Neuronal stem cell (in vitro differentiated cells): ENCODE results near the gene IL6ST.

Experiments
- DNase-seq: peaks from one replicate; pipeline ENCODE4 v3.0.0-alpha.2; 2013; ENCODE audit warnings: low spot score
- H2AFZ ChIP-seq: one replicate; pipeline ENCODE4 v1.6.1; 2013; ENCODE audit warnings: mild to moderate bottlenecking, low read length, inconsistent platforms
- H2AK5ac ChIP-seq: 2 replicates; pipeline ENCODE4 v1.6.1; 2013; ENCODE audit warnings: low read depth, mild to moderate bottlenecking, inconsistent platforms, low read length, moderate library complexity, mixed read lengths
- H2BK120ac ChIP-seq: 2 replicates; pipeline ENCODE4 v1.6.1; 2013; ENCODE audit warnings: low read depth, mild to moderate bottlenecking, inconsistent platforms, low read length, moderate library complexity, mixed read lengths
- H2BK12ac ChIP-seq: one replicate; pipeline ENCODE4 v1.6.1; 2013; ENCODE audit warnings: low read length, inconsistent platforms
- H2BK15ac ChIP-seq: 2 replicates; pipeline ENCODE4 v1.6.1; 2013; ENCODE audit warnings: mild to moderate bottlenecking, low read length, inconsistent platforms, mixed read lengths
- H2BK5ac ChIP-seq: one replicate; pipeline ENCODE4 v1.6.1; 2013; ENCODE audit warnings: inconsistent platforms, mild to moderate bottlenecking, low read length, moderate library complexity
- H3K14ac ChIP-seq: one replicate; pipeline ENCODE4 v1.6.1; 2013; ENCODE audit warnings: low read length, inconsistent platforms
- H3K18ac ChIP-seq: 2 replicates; pipeline ENCODE4 v1.6.1; 2013; ENCODE audit warnings: low read length, inconsistent platforms
- H3K23ac ChIP-seq: 2 replicates; pipeline ENCODE4 v1.6.1; 2013; ENCODE audit warnings: low read depth, mild to moderate bottlenecking, mixed read lengths, low read length, inconsistent platforms; ENCODE audit not compliant: poor library complexity
- H3K27ac ChIP-seq: replicated peaks from 3 replicates; pipeline ENCODE4 v1.5.1; 2013; ENCODE audit warnings: low read length, inconsistent platforms
- H3K27me3 ChIP-seq, 3 experiments: 2 replicates each; pipeline ENCODE4 v1.6.1; 2013; ENCODE audit warnings: low read length in 3 of 3, mild to moderate bottlenecking in 2 of 3, inconsistent platforms in 1 of 3, low read depth in 1 of 3, mixed read lengths in 1 of 3, moderate library complexity in 1 of 3; ENCODE audit not compliant: control insufficient read depth in 3 of 3, insufficient read depth in 3 of 3
- H3K36me3 ChIP-seq, 2 donors: replicated peaks in 1 of 2; 2 replicates each; pipeline ENCODE4 v1.6.1; 2013; ENCODE audit warnings: low read length in 2 of 2; ENCODE audit not compliant: control insufficient read depth in 2 of 2, insufficient read depth in 2 of 2
- H3K4ac ChIP-seq: 2 replicates; pipeline ENCODE4 v1.6.1; 2013; ENCODE audit warnings: inconsistent platforms, mild to moderate bottlenecking, low read length, moderate library complexity
- H3K4me1 ChIP-seq, 2 donors: 1 replicate in 1 of 2; 2 replicates in 1 of 2; pipeline ENCODE4 v1.6.1; 2013; ENCODE audit warnings: low read length in 2 of 2, low read depth in 1 of 2; ENCODE audit not compliant: control insufficient read depth in 2 of 2, insufficient read depth in 1 of 2
- H3K4me2 ChIP-seq: one replicate; pipeline ENCODE4 v1.6.1; 2013; ENCODE audit warnings: mild to moderate bottlenecking, low read length, inconsistent platforms; ENCODE audit not compliant: insufficient read depth, poor library complexity, severe bottlenecking
- H3K4me3 ChIP-seq, 2 donors: 2 replicates each; pipeline ENCODE4 v1.5.1; 2013; ENCODE audit warnings: low read length in 2 of 2, mild to moderate bottlenecking in 2 of 2, inconsistent platforms in 1 of 2, moderate library complexity in 1 of 2
- H3K79me1 ChIP-seq: one replicate; pipeline ENCODE4 v1.6.1; 2013; ENCODE audit warnings: low read depth, mild to moderate bottlenecking, inconsistent platforms, low read length, moderate library complexity
- H3K9ac ChIP-seq: one replicate; pipeline ENCODE4 v1.6.1; 2013; ENCODE audit warnings: mild to moderate bottlenecking, low read depth, low read length, inconsistent platforms; ENCODE audit not compliant: poor library complexity
- H3K9me3 ChIP-seq, 2 donors: replicated peaks in 1 of 2; 2 replicates each; pipeline versions ENCODE3 to v1.6.1; 2013; ENCODE audit warnings: low read length in 2 of 2, mild to moderate bottlenecking in 2 of 2, inconsistent platforms in 1 of 2, low read depth in 1 of 2, mixed read lengths in 1 of 2, moderate library complexity in 1 of 2; ENCODE audit not compliant: control insufficient read depth in 2 of 2, insufficient read depth in 1 of 2
- H4K8ac ChIP-seq: one replicate; pipeline ENCODE4 v1.6.1; 2013; ENCODE audit warnings: low read depth, mild to moderate bottlenecking, inconsistent platforms, low read length, moderate library complexity
- H4K91ac ChIP-seq: one replicate; pipeline ENCODE4 v1.6.1; 2013; ENCODE audit warnings: low read length, low read depth, mild to moderate bottlenecking, inconsistent platforms; ENCODE audit not compliant: poor library complexity
- WGBS, 2 donors: extraction: QIAGEN DNeasy Blood & Tissue Kit; methylation state at CpG; one replicate each; pipeline ENCODE4 v1.1.7; 2013; ENCODE audit warnings: missing lambda C conversion rate in 2 of 2, mixed read lengths in 1 of 2; ENCODE audit not compliant: insufficient read length in 2 of 2, insufficient replicate concordance in 1 of 2; ENCODE audit errors: extremely low coverage in 2 of 2; 5-methylcytosine and 5-hydroxymethylcytosine counted together

IL6ST gene

DNA sequence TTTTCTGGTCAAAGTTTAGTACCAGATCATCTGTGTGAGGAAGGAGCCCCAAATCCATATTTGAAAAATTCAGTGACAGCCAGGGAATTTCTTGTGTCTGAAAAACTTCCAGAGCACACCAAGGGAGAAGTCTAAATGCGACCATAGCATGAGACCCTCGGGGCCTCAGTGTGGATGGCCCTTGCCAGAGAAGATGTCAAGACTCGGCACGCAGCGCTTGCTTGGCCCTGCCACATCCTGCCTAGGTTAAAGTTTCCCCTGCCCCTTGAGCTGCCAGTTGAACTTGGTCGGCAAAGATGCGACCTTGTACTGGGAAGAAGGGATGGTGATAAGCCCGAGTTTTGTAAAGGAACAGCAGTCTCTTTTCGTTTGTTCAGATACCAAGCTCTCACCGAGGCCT is 77.8 kb downstream of the IL6ST start:
- Histone ChIP-seq H2BK5ac (no peak overlapping the region), H3K4me2 (no peak overlapping the region), H2BK12ac (no peak overlapping the region), H3K27ac (no peak overlapping the region), H3K9me3 (no peaks in the 10 kb centered on the region), H3K4me1 (peaks cover 6 to 9% of the 10 kb centered on the region in 2 donors), H3K23ac (no peak overlapping the region), H3K18ac (no peak overlapping the region), H3K9ac (no peak overlapping the region), H2BK120ac (no peak overlapping the region), H3K4me3 (no peak overlapping the region), H3K27me3 (peaks cover 0 to 7% (median 0%) of the 10 kb centered on the region in 3 experiments), H4K8ac (no peak overlapping the region), H2AK5ac (no peak overlapping the region), H2AFZ (no peak overlapping the region), H3K79me1 (no peaks in the 10 kb centered on the region), H3K14ac (no peak overlapping the region), H4K91ac (no peak overlapping the region), H3K4ac (no peak overlapping the region), H3K36me3 (no peaks in the 10 kb centered on the region), H2BK15ac (no peak overlapping the region)
- no peak for DNase-seq
- no CpG with 5 or more reads among the region's 10 CpGs for WGBS, 2 donors

GRCh38 chr5:55915783-55916182 is 79.0 kb downstream of the IL6ST start:
- no peaks in the 10 kb centered on the region for H3K79me1 ChIP-seq
- no peak overlapping the region for H2BK15ac ChIP-seq
- H2BK120ac ChIP-seq = no peak overlapping the region
- H3K23ac ChIP-seq = no peak overlapping the region
- no peak overlapping the region for H4K8ac ChIP-seq
- H3K4ac ChIP-seq = no peak overlapping the region
- peaks cover 0 to 7% (median 0%) of the 10 kb centered on the region in 3 experiments for H3K27me3 ChIP-seq
- no peak overlapping the region for H3K14ac ChIP-seq
- no peak overlapping the region for H2BK5ac ChIP-seq
- no peak overlapping the region for H2AFZ ChIP-seq
- no peak overlapping the region for H3K9ac ChIP-seq
- no peak overlapping the region for H3K18ac ChIP-seq
- no CpG with 5 or more reads among the region's 3 CpGs for WGBS, 2 donors
- no peak overlapping the region for H2AK5ac ChIP-seq
- no peak overlapping the region for H3K4me2 ChIP-seq
- no peak for DNase-seq
- no peak overlapping the region for H4K91ac ChIP-seq
- no peaks in the 10 kb centered on the region for H3K36me3 ChIP-seq
- no peak overlapping the region for H2BK12ac ChIP-seq
- H3K4me3 ChIP-seq = no peak overlapping the region
- H3K4me1 ChIP-seq = peaks cover 6 to 9% of the 10 kb centered on the region in 2 donors
- H3K27ac ChIP-seq = no peak overlapping the region
- no peaks in the 10 kb centered on the region for H3K9me3 ChIP-seq

DNA sequence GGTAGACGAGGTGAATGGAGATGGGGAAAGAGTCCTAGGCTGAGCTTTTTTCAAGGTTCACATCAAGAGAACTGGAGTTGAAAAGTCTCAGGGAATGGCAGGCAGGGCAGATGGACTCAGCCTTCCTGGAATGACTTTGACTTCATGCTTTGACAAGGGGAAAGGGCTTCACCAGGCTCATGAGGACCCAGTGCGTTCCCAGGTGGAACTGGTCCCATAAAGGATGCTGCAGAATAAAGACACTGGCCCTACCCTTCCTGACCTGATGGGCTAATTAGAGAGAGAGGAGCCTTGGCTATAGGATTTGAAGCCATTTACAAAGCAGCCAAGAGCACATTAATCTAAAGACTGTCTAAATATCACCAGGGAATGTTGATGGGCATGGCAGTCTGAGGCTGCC is 79.8 kb downstream of the IL6ST start:
- no peak overlapping the region for H3K14ac ChIP-seq
- H3K4me2 ChIP-seq = no peak overlapping the region
- H3K18ac ChIP-seq = no peak overlapping the region
- H2AK5ac ChIP-seq = no peak overlapping the region
- no CpG with 5 or more reads among the region's 2 CpGs for WGBS, 2 donors
- DNase-seq = no peak
- H4K8ac ChIP-seq = no peak overlapping the region
- no peak overlapping the region for H2BK5ac ChIP-seq
- H3K4me3 ChIP-seq = no peak overlapping the region
- H2AFZ ChIP-seq = no peak overlapping the region
- peaks cover 0 to 7% (median 3%) of the 10 kb centered on the region in 3 experiments for H3K27me3 ChIP-seq
- H3K27ac ChIP-seq = no peak overlapping the region
- H3K9ac ChIP-seq = no peak overlapping the region
- H4K91ac ChIP-seq = no peak overlapping the region
- no peaks in the 10 kb centered on the region for H3K79me1 ChIP-seq
- H2BK15ac ChIP-seq = no peak overlapping the region
- peaks cover 6 to 9% of the 10 kb centered on the region in 2 donors for H3K4me1 ChIP-seq
- no peak overlapping the region for H3K4ac ChIP-seq
- H2BK120ac ChIP-seq = no peak overlapping the region
- H3K36me3 ChIP-seq = no peaks in the 10 kb centered on the region
- no peak overlapping the region for H2BK12ac ChIP-seq
- H3K9me3 ChIP-seq = no peaks in the 10 kb centered on the region
- H3K23ac ChIP-seq = no peak overlapping the region

GRCh38 chr5:55913466-55914413 is 81.0 kb downstream of the IL6ST start:
- Histone ChIP-seq H3K79me1 (no peaks in the 10 kb centered on the region), H2AK5ac (no peak overlapping the region), H3K9me3 (no peaks in the 10 kb centered on the region), H3K36me3 (no peaks in the 10 kb centered on the region), H3K9ac (no peak overlapping the region), H4K8ac (no peak overlapping the region), H3K4ac (no peak overlapping the region), H3K4me2 (no peak overlapping the region), H2BK12ac (no peak overlapping the region), H3K27ac (no peak overlapping the region), H2AFZ (no peak overlapping the region), H3K18ac (peak overlapping the region; percentile 45), H2BK15ac (no peak overlapping the region), H4K91ac (no peak overlapping the region), H3K23ac (no peak overlapping the region), H3K27me3 (peaks cover 0 to 5% (median 3%) of the 10 kb centered on the region in 3 experiments), H3K4me3 (no peak overlapping the region), H3K4me1 (peaks cover 6 to 9% of the 10 kb centered on the region in 2 donors), H3K14ac (no peak overlapping the region), H2BK5ac (no peak overlapping the region), H2BK120ac (no peak overlapping the region)
- WGBS, 2 donors = no CpG with 5 or more reads among the region's 10 CpGs
- DNase-seq = no peak
